GM21737 (cell line): ENCODE data around the gene ENHO.
"Not testable (repeated sequence)": the region's sequence is repeated elsewhere in the genome, so short reads cannot be mapped to it uniquely, and the experiment has no call there.

Source experiments
- ATAC-seq: cut with Tn5 transposase; IDR thresholded peaks from one replicate; pipeline ENCODE4 v1.9.1; 2021; ENCODE audit warnings: mild to moderate bottlenecking, moderate library complexity; ENCODE audit not compliant: unreplicated experiment

Gene ENHO

DNA sequence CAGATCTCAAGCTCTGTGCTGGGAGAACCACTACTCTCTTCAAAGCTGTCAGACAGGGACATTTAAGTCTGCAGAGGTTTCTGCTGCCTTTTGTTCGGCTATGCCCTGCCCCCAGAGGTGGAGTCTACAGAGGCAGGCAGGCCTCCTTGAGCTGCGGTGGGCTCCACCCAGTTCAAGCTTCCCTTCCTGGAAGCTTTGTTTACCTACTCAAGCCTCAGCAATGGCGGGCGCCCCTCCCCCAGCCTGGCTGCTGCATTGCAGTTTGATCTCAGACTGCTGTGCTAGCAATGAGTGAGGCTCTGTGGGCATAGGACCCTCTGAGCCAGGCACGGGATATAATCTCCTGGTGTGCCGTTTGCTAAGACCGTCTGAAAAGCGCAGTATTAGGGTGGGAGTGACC is 9.3 kb upstream of the ENHO start:
- not testable (repeated sequence) for ATAC-seq

GRCh38 chr9:34526026-34526425 is 3.2 kb upstream of the ENHO start:
- no peak for ATAC-seq

DNA sequence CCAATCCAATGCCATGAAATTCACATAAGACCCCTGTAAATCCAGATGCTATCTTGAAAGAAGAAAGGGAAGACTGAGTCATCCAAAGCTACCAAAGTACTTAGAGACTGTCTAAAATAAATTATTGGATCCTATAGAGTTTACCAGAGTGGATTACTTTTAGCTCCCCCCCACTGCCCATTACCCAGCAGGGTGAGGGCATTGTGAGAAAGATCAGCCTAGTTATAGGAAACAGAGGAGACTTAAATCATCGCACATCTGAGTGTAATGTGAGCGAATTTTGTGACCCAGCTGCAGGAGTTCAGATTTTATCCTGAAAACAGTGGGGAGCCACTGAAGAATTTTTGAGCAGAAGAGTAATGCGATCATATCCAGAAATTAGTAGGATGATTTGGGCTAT is 1.6 kb upstream of the ENHO start:
- ATAC-seq: no peak

DNA sequence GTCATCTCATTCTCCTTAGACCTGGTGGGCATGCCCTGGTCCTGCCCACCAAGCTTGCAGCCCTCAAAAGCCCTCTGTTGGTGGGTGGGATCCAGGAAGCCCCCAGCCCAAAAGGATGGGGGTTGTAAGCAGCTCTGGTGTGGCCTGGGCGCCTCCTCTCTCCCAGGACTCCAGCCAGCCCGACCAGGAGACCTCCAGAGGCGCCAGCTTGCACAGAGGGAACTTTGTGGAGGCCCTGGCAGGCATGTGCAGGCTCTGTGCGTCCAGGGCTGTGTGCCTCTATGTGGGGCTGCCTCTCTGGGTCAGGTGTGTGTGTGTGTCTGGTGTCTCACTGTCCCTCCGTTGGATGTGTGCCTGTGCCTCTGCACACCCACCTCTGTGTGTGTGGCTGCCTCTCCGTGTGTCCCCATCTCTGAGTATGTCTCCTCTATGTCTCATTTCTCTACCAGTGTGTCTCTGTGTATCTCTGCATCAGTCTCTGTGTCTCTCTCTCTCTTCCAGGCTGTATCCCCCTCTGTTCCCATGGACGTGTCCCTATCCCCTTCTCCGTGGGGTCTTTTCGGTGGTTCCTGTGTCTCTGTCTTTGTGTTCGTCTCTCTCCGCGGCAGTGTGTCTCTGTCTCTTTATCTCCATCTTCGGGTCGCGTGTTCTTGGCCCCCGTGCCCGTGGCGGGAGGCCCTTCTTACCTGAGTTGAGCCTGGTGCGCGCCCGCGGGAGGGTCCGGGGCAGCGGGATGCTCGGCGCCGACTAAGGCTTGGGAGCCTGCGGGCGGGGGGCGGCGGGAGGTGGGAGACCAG is 501 bp downstream of the ENHO start:
- no peak for ATAC-seq

DNA sequence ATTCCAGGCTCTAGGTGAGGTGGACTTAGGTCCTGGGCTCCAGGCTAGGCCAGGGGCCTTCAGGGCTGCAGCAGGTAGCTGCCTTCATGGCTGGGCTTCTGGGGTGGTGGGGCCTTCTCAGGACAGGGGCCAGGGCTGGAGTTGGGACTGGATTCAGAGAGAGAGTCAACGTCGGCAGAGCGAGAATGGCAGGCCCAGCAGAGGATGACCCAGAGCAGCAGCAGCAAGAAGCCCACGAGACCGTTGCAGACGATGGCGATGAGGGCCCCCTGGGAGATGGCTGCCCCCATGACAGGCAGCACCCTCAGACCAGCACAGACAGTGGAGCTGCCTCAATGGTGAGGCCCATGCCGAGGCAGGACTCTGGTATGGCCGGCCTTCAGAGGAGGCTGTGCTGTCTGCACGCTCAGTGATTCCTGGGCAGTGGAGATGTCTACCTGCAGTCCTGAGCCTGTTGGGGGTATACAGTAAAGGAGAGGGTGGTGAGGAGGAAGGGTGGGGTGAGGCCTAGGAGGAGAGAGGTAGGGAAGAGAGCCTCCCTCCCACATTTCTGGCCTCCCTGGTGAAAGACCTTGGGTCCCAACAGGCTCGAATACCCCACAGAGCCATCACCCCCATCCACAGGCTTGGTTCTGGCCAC is 1.3 kb downstream of the ENHO start:
- no peak for ATAC-seq

DNA sequence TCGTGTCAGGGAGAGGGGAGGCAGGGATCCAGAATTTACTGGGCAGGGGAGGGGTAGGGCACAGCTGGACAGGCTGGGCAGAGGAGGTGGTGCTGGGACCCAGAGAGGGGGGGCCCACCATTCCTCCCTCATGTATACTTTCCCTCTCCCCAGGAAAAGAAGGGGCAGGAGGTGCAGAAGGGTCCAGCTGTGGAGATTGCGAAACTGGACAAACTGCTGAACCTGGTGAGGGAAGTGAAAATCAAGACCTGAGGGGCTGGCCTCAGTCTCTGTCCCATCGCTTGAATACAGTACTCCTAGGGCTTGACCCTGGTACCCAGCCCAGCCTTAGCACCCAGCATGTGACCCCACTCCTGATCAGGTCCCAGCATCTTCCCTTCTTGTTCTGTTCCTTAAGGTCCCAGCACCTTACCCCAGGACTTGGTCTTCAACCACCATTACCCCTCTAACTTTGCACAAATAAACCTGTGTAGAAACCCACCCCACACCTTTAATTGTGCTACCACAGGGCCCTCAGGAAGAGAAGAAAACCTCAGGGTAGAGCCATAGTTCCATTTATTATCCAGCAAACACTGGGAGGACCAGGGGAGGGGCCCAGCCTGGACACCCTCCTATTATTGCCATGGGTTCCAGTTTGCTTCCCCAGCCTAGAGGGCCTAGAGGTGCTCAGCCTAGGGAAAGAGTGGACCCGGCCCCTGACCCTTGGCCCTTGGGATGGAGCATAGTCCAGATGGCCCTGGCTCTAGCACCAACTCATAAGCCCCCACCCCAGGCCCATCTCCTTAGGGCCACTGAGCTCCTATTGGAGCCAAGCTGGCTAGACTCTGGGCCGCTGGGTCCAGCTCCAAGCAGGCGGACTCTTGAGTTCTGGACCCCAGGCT is 2.0 kb downstream of the ENHO start:
- ATAC-seq: no peak

GRCh38 chr9:34520096-34520495 is 2.7 kb downstream of the ENHO start:
- no peak for ATAC-seq

- ATAC-seq: no peak
Measured at GRCh38 chr9:34519321-34520020, 3.3 kb downstream of the ENHO start.

GRCh38 chr9:34518896-34519295 is 3.9 kb downstream of the ENHO start:
- no peak for ATAC-seq

- no peak for ATAC-seq
Measured at GRCh38 chr9:34518110-34518616, 4.6 kb downstream of the ENHO start.

DNA sequence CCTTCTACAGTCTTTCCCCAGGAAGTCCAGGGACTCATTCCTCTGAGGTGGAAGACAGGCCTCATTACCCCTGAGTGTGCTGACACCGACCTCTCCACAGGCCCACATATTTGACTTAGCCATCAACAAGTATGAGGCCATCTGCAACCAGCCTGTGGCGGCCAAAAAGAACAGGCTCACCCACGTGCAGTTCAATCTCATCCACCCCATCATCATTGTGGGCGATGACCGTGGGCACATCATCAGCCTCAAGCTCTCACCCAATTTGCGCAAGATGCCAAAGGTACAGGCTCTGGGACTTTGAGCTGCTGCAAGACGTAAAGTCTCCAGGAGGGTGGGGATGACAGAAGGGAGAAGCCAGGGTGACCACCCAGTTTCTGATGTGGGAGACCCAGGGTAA is 5.6 kb downstream of the ENHO start:
- no peak for ATAC-seq

- no peak for ATAC-seq
Measured at GRCh38 chr9:34515959-34516358, 6.8 kb downstream of the ENHO start.

DNA sequence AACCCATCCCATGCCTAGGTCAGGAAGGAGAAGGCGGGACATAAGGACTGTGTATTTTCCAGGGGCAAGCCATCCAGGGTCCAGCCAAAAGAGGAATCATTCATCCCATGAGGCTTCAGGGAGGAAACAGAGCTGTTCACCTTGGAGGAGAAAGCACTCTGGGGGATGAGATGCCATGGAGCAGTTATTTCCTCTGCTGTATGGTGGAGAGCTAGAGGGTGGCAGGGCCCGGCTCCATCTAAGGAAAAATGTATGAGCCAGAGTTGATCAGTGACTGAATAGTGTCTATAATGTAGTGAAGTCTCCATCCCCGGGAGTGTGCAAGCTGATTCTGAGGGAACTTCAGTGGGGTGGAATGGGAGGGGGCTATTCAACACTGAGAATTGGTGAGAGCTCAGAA is 8.0 kb downstream of the ENHO start:
- ATAC-seq: no peak

GRCh38 chr9:34514401-34514800 is 8.4 kb downstream of the ENHO start:
- ATAC-seq: no peak

GRCh38 chr9:34513567-34514214 is 9.1 kb downstream of the ENHO start:
- no peak for ATAC-seq

DNA sequence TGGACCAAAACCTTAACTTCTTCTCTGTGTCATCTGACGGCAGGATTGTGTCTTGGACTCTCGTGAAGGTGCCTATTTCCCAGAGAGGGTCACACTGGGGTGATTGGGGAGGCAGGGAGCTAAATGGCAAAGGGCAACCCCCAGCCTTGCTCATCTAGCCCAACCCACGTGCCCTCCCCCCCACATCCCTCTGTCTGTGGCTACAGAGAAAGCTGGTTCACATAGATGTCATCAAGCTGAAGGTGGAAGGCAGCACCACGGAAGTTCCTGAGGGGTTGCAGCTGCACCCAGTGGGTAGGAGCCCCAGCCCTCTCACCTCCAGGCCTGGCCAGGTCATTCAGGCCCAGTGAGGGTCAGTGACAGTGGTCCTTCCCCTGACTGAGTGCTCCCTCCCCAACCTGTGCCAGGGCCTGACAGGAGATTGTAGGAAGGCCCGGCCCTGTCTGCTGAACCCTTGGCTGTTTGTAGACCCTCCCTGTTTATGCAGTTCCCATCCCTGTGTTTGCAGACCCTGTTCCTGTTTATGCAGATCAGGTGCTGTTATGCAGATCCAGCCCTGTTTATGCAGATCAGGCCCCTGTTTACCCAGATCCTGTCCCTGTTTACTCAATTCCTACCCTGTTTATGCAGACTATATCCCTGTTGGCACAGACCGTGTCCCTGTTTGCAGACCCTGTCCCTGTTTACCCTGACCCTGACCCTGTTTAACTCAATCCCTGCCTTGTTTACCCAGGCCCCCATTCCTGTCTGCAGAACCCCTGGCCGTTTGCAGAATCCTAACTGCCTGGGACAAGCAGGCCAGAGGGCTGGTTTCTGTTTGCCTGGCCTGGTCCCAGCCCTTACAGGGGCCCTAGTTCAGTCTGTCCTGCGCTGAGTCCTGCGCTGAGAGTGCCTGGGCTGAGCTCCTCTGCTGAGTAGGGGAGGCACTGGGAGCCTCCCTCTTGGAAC is 10.4 kb downstream of the ENHO start:
- no peak for ATAC-seq

DNA sequence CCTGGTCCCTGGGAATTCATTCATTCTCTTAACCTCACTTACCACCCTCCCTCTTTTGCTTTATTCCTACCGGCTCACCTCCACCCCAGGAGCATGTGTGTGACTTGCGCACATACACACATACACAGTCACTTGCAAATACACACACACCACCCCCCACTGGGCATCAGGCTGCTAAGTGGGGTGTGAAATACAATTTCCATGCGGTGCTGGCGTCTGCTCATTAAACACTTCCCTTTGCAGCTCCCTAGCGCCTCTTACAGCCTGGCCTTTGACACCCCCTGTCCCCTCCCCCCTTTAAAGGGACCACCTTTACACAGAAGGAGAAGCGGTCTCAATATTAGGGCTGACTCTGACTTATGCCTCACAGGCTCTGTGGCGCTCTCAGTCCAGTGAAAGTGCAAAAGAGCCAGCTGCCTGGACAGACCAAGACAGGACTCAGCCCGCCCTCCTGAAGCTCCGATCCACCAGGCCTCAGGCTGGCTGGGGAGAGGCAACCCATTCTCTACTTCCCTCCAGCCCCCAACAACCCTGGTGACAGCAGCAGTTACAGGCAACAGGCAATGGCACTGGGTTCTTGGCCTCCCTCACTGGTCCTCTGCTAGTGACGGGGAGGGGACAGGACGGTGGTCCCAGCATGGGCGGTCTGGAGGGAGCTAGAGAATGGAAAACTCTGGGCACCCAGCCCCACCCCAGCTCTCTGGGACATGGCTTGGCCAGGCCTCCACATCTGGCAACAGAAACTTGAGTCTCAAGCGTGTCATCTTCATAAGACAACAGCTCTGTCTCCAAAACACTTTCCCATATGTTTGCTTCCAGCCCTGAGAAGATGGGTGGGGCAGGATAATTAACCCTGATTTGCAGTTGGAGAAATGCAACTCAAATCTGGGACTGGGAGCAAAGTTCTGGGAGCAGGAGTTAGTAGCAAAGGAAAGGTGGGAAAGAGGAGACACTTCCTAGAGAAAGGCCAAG is 12.0 kb downstream of the ENHO start:
- ATAC-seq: no peak

DNA sequence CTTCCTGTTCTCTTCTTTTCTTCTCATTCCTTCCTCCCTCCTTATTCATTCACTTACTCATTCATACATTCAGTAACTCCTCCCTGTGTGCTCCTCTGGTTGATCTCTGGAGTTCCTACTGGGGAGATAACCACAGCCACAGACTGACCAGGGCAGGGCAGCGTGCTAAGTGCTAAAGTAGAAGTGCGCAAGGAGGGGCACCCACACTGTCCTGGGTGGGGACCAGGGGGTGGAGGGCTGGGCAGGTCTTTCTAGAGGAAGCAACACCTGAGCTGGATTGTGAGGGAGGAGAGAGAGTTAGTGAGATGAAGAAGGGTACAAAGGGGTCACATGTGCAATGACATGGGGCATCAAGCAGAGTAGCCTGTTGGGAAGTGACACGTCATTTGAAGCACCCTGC is 13.8 kb downstream of the ENHO start:
- no peak for ATAC-seq
